ENCODE measurements around the gene TBPL2.
"Not testable (repeated sequence)": the region's sequence is repeated elsewhere in the genome, so short reads cannot be mapped to it uniquely, and the experiment has no call there.

Gene TBPL2

GRCh38 chr14:55404173-55404854, 36.1 kb downstream of the TBPL2 start:
- no peak for DNase-seq (ENCODE audit: low read depth in 3 of 3)

GRCh38 chr14:55401751-55402150, 38.7 kb downstream of the TBPL2 start:
- DNase-seq (ENCODE audit: low read depth in 3 of 3): no peak

GRCh38 chr14:55399852-55400251, 40.6 kb downstream of the TBPL2 start:
- DNase-seq (ENCODE audit: low read depth in 3 of 3): no peak

- DNase-seq (ENCODE audit: low read depth in 3 of 3): no peak
Observed at GRCh38 chr14:55399183-55399582, 41.2 kb downstream of the TBPL2 start.

GRCh38 chr14:55398679-55399078, 41.7 kb downstream of the TBPL2 start:
- no peak for DNase-seq (ENCODE audit: low read depth in 3 of 3)

- DNase-seq (ENCODE audit: low read depth in 3 of 3): no peak
Observed at GRCh38 chr14:55389330-55389729, 51.1 kb downstream of the TBPL2 start.

- no peak for DNase-seq (ENCODE audit: low read depth in 3 of 3)
Observed at GRCh38 chr14:55388160-55388559, 52.3 kb downstream of the TBPL2 start.

GRCh38 chr14:55387121-55387520, 53.3 kb downstream of the TBPL2 start:
- DNase-seq (ENCODE audit: low read depth in 3 of 3): no peak

GRCh38 chr14:55386037-55386808, 54.2 kb downstream of the TBPL2 start:
- no peak for DNase-seq (ENCODE audit: low read depth in 3 of 3)

- no peak for DNase-seq (ENCODE audit: low read depth in 3 of 3)
Observed at GRCh38 chr14:55384536-55384935, 55.9 kb downstream of the TBPL2 start.

GRCh38 chr14:55383541-55384140, 56.8 kb downstream of the TBPL2 start:
- no peak for DNase-seq (ENCODE audit: low read depth in 3 of 3)

GRCh38 chr14:55383056-55383466, 57.4 kb downstream of the TBPL2 start:
- not testable (repeated sequence) for DNase-seq (ENCODE audit: low read depth in 3 of 3)

- no peak for DNase-seq (ENCODE audit: low read depth in 3 of 3)
Observed at GRCh38 chr14:55382483-55382882, 57.9 kb downstream of the TBPL2 start.

- DNase-seq (ENCODE audit: low read depth in 3 of 3): no peak
Observed at GRCh38 chr14:55381561-55381960, 58.9 kb downstream of the TBPL2 start.

- DNase-seq (ENCODE audit: low read depth in 3 of 3): no peak
Observed at GRCh38 chr14:55381040-55381439, 59.4 kb downstream of the TBPL2 start.

GRCh38 chr14:55377236-55377635, 63.2 kb downstream of the TBPL2 start:
- DNase-seq (ENCODE audit: low read depth in 3 of 3): no peak

GRCh38 chr14:55374771-55375170, 65.6 kb downstream of the TBPL2 start:
- no peak for DNase-seq (ENCODE audit: low read depth in 3 of 3)

GRCh38 chr14:55373784-55374705, 66.4 kb downstream of the TBPL2 start:
- no peak for DNase-seq (ENCODE audit: low read depth in 3 of 3)

GRCh38 chr14:55372825-55373224, 67.6 kb downstream of the TBPL2 start:
- no peak for DNase-seq (ENCODE audit: low read depth in 3 of 3)

GRCh38 chr14:55372423-55372822, 68.0 kb downstream of the TBPL2 start:
- no peak for DNase-seq (ENCODE audit: low read depth in 3 of 3)

- no peak for DNase-seq (ENCODE audit: low read depth in 3 of 3)
Observed at GRCh38 chr14:55370883-55371455, 69.4 kb downstream of the TBPL2 start.

All from stimulated activated CD4-positive, alpha-beta T cell treated with anti-CD3 and anti-CD28 coated beads, TNF-alpha, amount 100 ng/mL, for 4 hours (primary cell).